Caco-2 (cell line): ENCODE results near the gene GALR2. TPM values are rescaled to one million over a fixed set of nuclear protein-coding genes. Genes with fewer than 3 reads are reported as not detected.
A peak's percentile ranks its signal among the peaks of the same experiment; 100 is the strongest.

ENCODE experiments used
- BruUV-seq: library from RNA; stranded (reverse); fragments of 400-500 nt; replicated peaks from 2 replicates; lab custom pipeline; 2021; lab: Mats Ljungman, UMichigan
- CTCF ChIA-PET: fragments of 300-600 bp; sonication (Branson Sonifier 250); formaldehyde crosslinking; loops from one replicate; lab custom pipeline; 2022; ENCODE audit warnings: antibody characterized with exemption; lab: Charles Lee
- POLR2A ChIA-PET: fragments of 300-600 bp; sonication (Branson Sonifier 250); formaldehyde crosslinking; loops from one replicate; lab custom pipeline; 2022; ENCODE audit warnings: antibody characterized with exemption; lab: Charles Lee
- DNase-seq, 2 experiments: peaks; one replicate each; pipeline versions ENCODE4 v3.0.0 to v3.0.0-alpha.2; 2020 to 2022
- H3K27me3 ChIP-seq: replicated peaks from 2 replicates; pipeline ENCODE4 v1.6.0; 2011; ENCODE audit warnings: low read length; ENCODE audit not compliant: control insufficient read depth, insufficient read depth
- H3K36me3 ChIP-seq: 2 replicates; pipeline ENCODE4 v1.5.1; 2011; ENCODE audit warnings: low read length; ENCODE audit not compliant: control insufficient read depth, insufficient read depth
- H3K4me1 ChIP-seq: fragments of 250-450 bp; sonication (Bioruptor Pico); 2 replicates; pipeline ENCODE4 v1.5.1; 2020; ENCODE audit warnings: mild to moderate bottlenecking
- H3K4me3 ChIP-seq: 2 replicates; pipeline ENCODE4 v1.5.1; 2011; ENCODE audit warnings: low read depth, mild to moderate bottlenecking, control low read depth, low read length
- H3K9me3 ChIP-seq: fragments of 250-450 bp; sonication (Bioruptor Pico); 2 replicates; pipeline ENCODE4 v1.5.1; 2020; ENCODE audit warnings: mild to moderate bottlenecking, moderate library complexity
- H3K27ac Mint-ChIP-seq: one replicate; pipeline ENCODE4 v1.8.0; 2022; ENCODE audit warnings: mixed read lengths; ENCODE audit not compliant: unreplicated experiment
- H3K27me3 Mint-ChIP-seq: one replicate; pipeline ENCODE4 v1.8.0; 2022; ENCODE audit warnings: mixed read lengths; ENCODE audit not compliant: insufficient read depth, unreplicated experiment
- H3K36me3 Mint-ChIP-seq: one replicate; pipeline ENCODE4 v1.8.0; 2022; ENCODE audit warnings: mild to moderate bottlenecking, mixed read lengths; ENCODE audit not compliant: insufficient read depth, unreplicated experiment
- H3K4me1 Mint-ChIP-seq: one replicate; pipeline ENCODE4 v1.8.0; 2022; ENCODE audit warnings: low read depth, mixed read lengths; ENCODE audit not compliant: unreplicated experiment
- H3K4me3 Mint-ChIP-seq: one replicate; pipeline ENCODE4 v1.8.0; 2022; ENCODE audit warnings: mild to moderate bottlenecking, moderate library complexity, mixed read lengths; ENCODE audit not compliant: unreplicated experiment
- H3K9me3 Mint-ChIP-seq: one replicate; pipeline ENCODE4 v1.8.0; 2022; ENCODE audit warnings: mixed read lengths; ENCODE audit not compliant: unreplicated experiment
- CTCF ChIP-seq, 2 experiments: fragments of 200-600 bp in 1 of 2; IDR thresholded peaks; 1 replicate in 1 of 2; 2 replicates in 1 of 2; pipeline versions ENCODE4 v1.5.1 to v1.8.0; 2011 to 2022; ENCODE audit warnings: antibody characterized with exemption in 1 of 2, control low read depth in 1 of 2, inconsistent platforms in 1 of 2, low read depth in 1 of 2, low read length in 1 of 2, mild to moderate bottlenecking in 1 of 2, moderate library complexity in 1 of 2; ENCODE audit not compliant: insufficient read depth in 1 of 2, severe bottlenecking in 1 of 2, unreplicated experiment in 1 of 2
- intact Hi-C: fragments of 100-400 bp; cut with micrococcal nuclease; formaldehyde crosslinking; loops from one replicate; pipeline ENCODE4 v1.10.0; 2022; ENCODE audit not compliant: unreplicated experiment
- total RNA-seq: library from RNA; stranded (reverse); gene quantifications from 2 replicates; pipeline ENCODE4 v1.2.3, GENCODE V29; 2022

The GALR2 gene
- total RNA-seq, 1 experiment from 2014 or later, result 0.50 TPM

GRCh38 chr17:76083536-76084182 lies 9.1 kb downstream of the GALR2 start:
- no peak for TF ChIP-seq CTCF (IDR thresholded peaks at IDR 0.05; ENCODE audit: insufficient read depth in 1 of 2, low read depth in 1 of 2, low read length in 1 of 2, severe bottlenecking in 1 of 2, unreplicated experiment in 1 of 2)
- BruUV-seq, result no TSS peak

DNA sequence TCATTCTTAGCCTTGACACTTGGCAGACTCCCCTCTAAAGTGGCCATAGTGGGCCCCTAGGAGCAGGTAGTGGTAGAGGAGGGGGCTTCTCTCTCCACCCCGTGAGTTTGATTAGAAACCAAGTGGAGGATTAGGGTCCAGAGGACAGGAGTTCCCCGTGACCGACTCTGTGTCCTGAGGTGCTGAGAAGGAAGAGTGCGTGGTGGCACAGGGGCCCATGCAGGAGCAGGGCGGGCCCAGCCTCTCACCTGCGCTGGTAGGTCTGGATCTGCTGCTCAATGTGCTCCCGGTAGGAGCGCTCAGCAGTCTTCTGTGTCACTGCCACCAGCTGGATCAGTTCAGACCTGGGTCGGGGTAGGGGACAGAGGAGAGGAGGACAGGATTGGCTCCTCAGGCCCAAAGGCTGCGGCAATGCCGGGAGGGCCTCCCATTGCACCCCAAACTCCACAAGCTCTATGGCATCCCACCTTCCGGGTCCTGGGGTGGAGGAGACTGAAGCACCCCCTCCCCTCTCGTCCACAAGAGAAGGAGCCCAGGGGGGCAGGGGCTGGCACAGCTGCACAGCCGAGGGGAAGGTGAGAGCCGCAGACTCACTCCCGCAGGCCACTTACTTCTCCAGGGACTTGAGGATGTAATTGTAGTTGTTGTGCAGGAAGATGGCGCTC lies 10.6 kb downstream of the GALR2 start:
- Mint-ChIP-seq H3K4me3 (no peak overlapping the region), H3K27ac (no peak overlapping the region), H3K27me3 (no peaks in the 10 kb centered on the region), H3K9me3 (no peaks in the 10 kb centered on the region), H3K4me1 (no peaks in the 10 kb centered on the region), H3K36me3 (peaks cover 55% of the 10 kb centered on the region)
- Histone ChIP-seq H3K4me3 (no peak overlapping the region), H3K36me3 (peaks cover 5% of the 10 kb centered on the region), H3K9me3 (no peaks in the 10 kb centered on the region), H3K4me1 (no peaks in the 10 kb centered on the region), H3K27me3 (no peaks in the 10 kb centered on the region)
- no peak for TF ChIP-seq CTCF (IDR thresholded peaks at IDR 0.05; ENCODE audit: insufficient read depth in 1 of 2, low read depth in 1 of 2, low read length in 1 of 2, severe bottlenecking in 1 of 2, unreplicated experiment in 1 of 2)
- CTCF ChIA-PET, result interaction anchor here (0.9 kb wide), 1 partner anchor 25 kb away, joined by 6 read pairs; no protein-coding TSS in a partner anchor
- POLR2A ChIA-PET, result interaction anchor here (0.5 to 1.0 kb wide), 3 partner anchors 13 to 207 kb away, joined by 3 to 7 read pairs (median 4); partner anchors contain the start of genes SRP68 and TRIM47
- intact Hi-C loops, result no loop called here
- no peak for DNase-seq
- BruUV-seq, result no TSS peak

More at GRCh38 chr17:76083536-76084182, 9.1 kb downstream of the GALR2 start:
- Mint-ChIP-seq H3K4me1 (no peaks in the 10 kb centered on the region), H3K36me3 (peaks cover 56% of the 10 kb centered on the region), H3K4me3 (no peak overlapping the region), H3K27ac (no peak overlapping the region), H3K9me3 (no peaks in the 10 kb centered on the region), H3K27me3 (peaks cover 2% of the 10 kb centered on the region)
- H3K36me3 ChIP-seq, result peaks cover 5% of the 10 kb centered on the region
- ChIA-PET CTCF (interaction anchor here (1.3 kb wide), 1 partner anchor 196 kb away, joined by 3 read pairs; no protein-coding TSS in a partner anchor), POLR2A (no interaction called here)
- intact Hi-C loops, result no loop called here
- DNase-seq, result no peak
- H3K27me3 ChIP-seq, result no peaks in the 10 kb centered on the region
- H3K9me3 ChIP-seq, result no peaks in the 10 kb centered on the region
- no peaks in the 10 kb centered on the region for H3K4me1 ChIP-seq
- H3K4me3 ChIP-seq, result no peak overlapping the region

DNA sequence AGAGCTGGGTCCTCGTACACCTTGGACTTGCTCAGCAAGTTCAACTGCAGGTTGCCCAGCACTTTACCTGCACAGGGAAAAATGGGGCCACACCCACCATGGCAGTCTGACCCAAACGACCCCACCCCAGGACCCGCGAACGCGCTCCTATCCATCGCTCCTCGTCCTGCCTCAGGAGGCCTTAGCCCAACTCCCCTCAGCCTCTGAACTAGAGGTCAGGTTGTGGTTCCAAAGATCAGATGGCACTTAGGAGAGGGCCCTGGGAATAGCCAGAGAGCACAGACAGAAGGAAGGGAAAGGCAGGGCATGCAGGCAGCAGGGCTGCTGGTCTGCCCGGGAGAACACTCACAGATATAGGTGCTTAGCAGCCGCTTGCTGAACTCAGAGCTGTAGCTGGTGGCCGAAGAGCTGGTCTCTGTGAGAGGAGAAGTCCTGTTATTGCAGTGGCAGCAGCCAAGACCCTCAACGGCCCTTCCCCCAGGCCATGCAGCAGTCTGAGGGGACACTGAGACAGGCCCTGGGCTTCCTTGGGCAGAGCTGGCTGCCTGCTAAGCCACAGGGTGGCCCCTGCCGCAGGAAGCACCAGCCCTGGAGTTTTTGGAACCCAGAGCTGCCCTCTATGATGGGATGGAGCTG lies 11.3 kb downstream of the GALR2 start:
- Histone ChIP-seq H3K9me3 (no peaks in the 10 kb centered on the region), H3K27me3 (no peaks in the 10 kb centered on the region), H3K4me3 (no peak overlapping the region), H3K4me1 (no peaks in the 10 kb centered on the region), H3K36me3 (peaks cover 5% of the 10 kb centered on the region)
- no peak overlapping the region for H3K4me3 Mint-ChIP-seq
- H3K36me3 Mint-ChIP-seq, result peaks cover 50% of the 10 kb centered on the region
- ChIA-PET POLR2A (interaction anchor here (0.6 to 1.0 kb wide), 2 partner anchors 13 to 197 kb away, joined by 3 to 7 read pairs; partner anchors contain the start of gene SRP68), CTCF (interaction anchor here (0.9 kb wide), 1 partner anchor 24 kb away, joined by 6 read pairs; no protein-coding TSS in a partner anchor)
- peak in 1 of 2 experiments; percentile 6 for TF ChIP-seq CTCF (IDR thresholded peaks at IDR 0.05; ENCODE audit: insufficient read depth in 1 of 2, low read depth in 1 of 2, low read length in 1 of 2, severe bottlenecking in 1 of 2, unreplicated experiment in 1 of 2)
- no peak overlapping the region for H3K27ac Mint-ChIP-seq
- no peaks in the 10 kb centered on the region for H3K27me3 Mint-ChIP-seq
- DNase-seq, result no peak
- no peaks in the 10 kb centered on the region for H3K9me3 Mint-ChIP-seq
- BruUV-seq, result no TSS peak
- no peaks in the 10 kb centered on the region for H3K4me1 Mint-ChIP-seq
- intact Hi-C loops, result no loop called here
